CD4-positive, alpha-beta T cell (primary cell): ENCODE results near the gene MVB12A. TPM values are rescaled to one million over a fixed set of nuclear protein-coding genes. Genes with fewer than 3 reads are reported as not detected.

Source experiments
- ATAC-seq: fragments of 200-7000 bp; cut with Tn5 transposase; one replicate; pipeline ENCODE4 v1.10.0; 2022; ENCODE audit warnings: mild to moderate bottlenecking; ENCODE audit not compliant: poor library complexity
- CTCF ChIA-PET: fragments of 350-600 bp; sonication (Branson Sonifier 250); formaldehyde crosslinking; loops from one replicate; lab custom pipeline; 2021; ENCODE audit warnings: antibody characterized with exemption, inconsistent platforms; lab: Charles Lee
- POLR2A ChIA-PET: fragments of 350-600 bp; sonication (Branson Sonifier 250); formaldehyde crosslinking; loops from one replicate; lab custom pipeline; 2021; ENCODE audit warnings: antibody characterized with exemption, inconsistent platforms; lab: Charles Lee
- DNase-seq, 14 experiments: peaks; one replicate each; pipeline ENCODE4 v3.0.0-alpha.2; 2013 to 2020; ENCODE audit warnings: mixed read lengths in 2 of 14
- H3K27ac ChIP-seq, 2 donors: one replicate each; pipeline versions ENCODE4 v1.5.1 to v1.7.0; 2013; ENCODE audit warnings: low read length in 2 of 2, low read depth in 1 of 2, mild to moderate bottlenecking in 1 of 2
- H3K27me3 ChIP-seq, 2 experiments: 1 replicate in 1 of 2; 2 replicates in 1 of 2; pipeline versions ENCODE4 v1.6.1 to v1.7.0; 2013; ENCODE audit warnings: low read length in 2 of 2, control low read depth in 1 of 2, mild to moderate bottlenecking in 1 of 2, moderate library complexity in 1 of 2; ENCODE audit not compliant: insufficient read depth in 2 of 2, control insufficient read depth in 1 of 2
- H3K36me3 ChIP-seq: one replicate; pipeline ENCODE4 v1.6.1; 2013; ENCODE audit warnings: low read length, control low read depth; ENCODE audit not compliant: insufficient read depth
- H3K4me1 ChIP-seq: one replicate; pipeline ENCODE4 v1.6.1; 2013; ENCODE audit warnings: low read length, control low read depth; ENCODE audit not compliant: insufficient read depth
- H3K4me3 ChIP-seq: one replicate; pipeline ENCODE4 v1.5.1; 2013; ENCODE audit warnings: mild to moderate bottlenecking, low read length, moderate library complexity
- H3K9me3 ChIP-seq, 2 experiments: 1 replicate in 1 of 2; 2 replicates in 1 of 2; pipeline versions ENCODE4 v1.6.1 to v1.7.0; 2013; ENCODE audit warnings: low read length in 2 of 2, mild to moderate bottlenecking in 2 of 2, control low read depth in 1 of 2, moderate library complexity in 1 of 2; ENCODE audit not compliant: control insufficient read depth in 1 of 2, insufficient read depth in 1 of 2
- H3K27ac Mint-ChIP-seq: one replicate; pipeline ENCODE4 v1.8.0; 2020; ENCODE audit warnings: mixed read lengths
- H3K27me3 Mint-ChIP-seq: one replicate; pipeline ENCODE4 v1.8.0; 2021; ENCODE audit warnings: mixed read lengths
- H3K36me3 Mint-ChIP-seq: one replicate; pipeline ENCODE4 v1.8.0; 2021; ENCODE audit warnings: low read depth, mixed read lengths
- H3K4me1 Mint-ChIP-seq: one replicate; pipeline ENCODE4 v1.8.0; 2021; ENCODE audit warnings: low read depth, mixed read lengths
- H3K4me3 Mint-ChIP-seq: one replicate; pipeline ENCODE4 v1.8.0; 2020; ENCODE audit warnings: mild to moderate bottlenecking, mixed read lengths
- H3K9me3 Mint-ChIP-seq: one replicate; pipeline ENCODE4 v1.8.0; 2020; ENCODE audit warnings: mixed read lengths
- intact Hi-C, 2 experiments: fragments of 100-400 bp; cut with DNase I in 1 of 2; cut with micrococcal nuclease in 1 of 2; formaldehyde crosslinking; loops; one replicate each; pipeline versions ENCODE4 v1.15.1 to v1.9.0; 2023 to 2025; cut with DNase I, micrococcal nuclease
- total RNA-seq, 174 experiments: library from RNA in 2 of 174; stranded (reverse) in 2 of 174; gene quantifications; one replicate each; pipeline ENCODE4 v1.2.3 and lab custom pipeline; 2021 to 2026
- TF ChIP-seq, protein P1 (sequence below): fragments of 200-600 bp; IDR thresholded peaks from one replicate; pipeline ENCODE4 v1.8.0; 2022; ENCODE audit warnings: antibody characterized with exemption, mild to moderate bottlenecking

Gene MVB12A
- total RNA-seq, 2 experiments from 2014 or later, result 9.8 to 10.7 TPM

DNA sequence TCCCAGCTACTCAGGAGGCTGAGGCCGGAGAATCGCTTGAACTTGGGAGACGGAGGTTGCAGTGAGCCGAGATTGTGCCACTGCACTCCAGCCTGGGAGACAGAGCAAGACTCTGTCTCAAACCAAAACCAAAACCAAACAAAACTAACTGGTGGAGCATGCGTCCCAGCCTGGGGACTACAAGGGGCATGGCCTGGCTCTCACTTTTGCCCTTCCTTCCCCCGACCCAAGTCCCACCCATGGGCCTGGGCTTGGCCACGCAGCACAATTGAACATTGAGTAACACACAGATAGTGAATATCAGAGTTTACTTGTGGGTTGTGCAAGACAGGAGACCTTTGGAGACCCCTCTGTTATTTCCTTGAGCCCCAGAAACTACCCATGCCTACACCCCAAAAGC is 15.4 kb downstream of the MVB12A start:
- H3K9me3 Mint-ChIP-seq, result no peaks in the 10 kb centered on the region
- DNase-seq (no peak), ATAC-seq (no peak)
- Histone ChIP-seq H3K4me1 (no peaks in the 10 kb centered on the region), H3K4me3 (no peak overlapping the region), H3K27me3 (no peaks in the 10 kb centered on the region), H3K9me3 (peaks cover 0 to 9% of the 10 kb centered on the region in 2 experiments), H3K36me3 (no peaks in the 10 kb centered on the region), H3K27ac (no peak overlapping the region)
- intact Hi-C loops, result no loop called here
- no peaks in the 10 kb centered on the region for H3K27me3 Mint-ChIP-seq
- TF ChIP-seq, protein P1, sequence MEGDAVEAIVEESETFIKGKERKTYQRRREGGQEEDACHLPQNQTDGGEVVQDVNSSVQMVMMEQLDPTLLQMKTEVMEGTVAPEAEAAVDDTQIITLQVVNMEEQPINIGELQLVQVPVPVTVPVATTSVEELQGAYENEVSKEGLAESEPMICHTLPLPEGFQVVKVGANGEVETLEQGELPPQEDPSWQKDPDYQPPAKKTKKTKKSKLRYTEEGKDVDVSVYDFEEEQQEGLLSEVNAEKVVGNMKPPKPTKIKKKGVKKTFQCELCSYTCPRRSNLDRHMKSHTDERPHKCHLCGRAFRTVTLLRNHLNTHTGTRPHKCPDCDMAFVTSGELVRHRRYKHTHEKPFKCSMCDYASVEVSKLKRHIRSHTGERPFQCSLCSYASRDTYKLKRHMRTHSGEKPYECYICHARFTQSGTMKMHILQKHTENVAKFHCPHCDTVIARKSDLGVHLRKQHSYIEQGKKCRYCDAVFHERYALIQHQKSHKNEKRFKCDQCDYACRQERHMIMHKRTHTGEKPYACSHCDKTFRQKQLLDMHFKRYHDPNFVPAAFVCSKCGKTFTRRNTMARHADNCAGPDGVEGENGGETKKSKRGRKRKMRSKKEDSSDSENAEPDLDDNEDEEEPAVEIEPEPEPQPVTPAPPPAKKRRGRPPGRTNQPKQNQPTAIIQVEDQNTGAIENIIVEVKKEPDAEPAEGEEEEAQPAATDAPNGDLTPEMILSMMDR, result no peak
- H3K36me3 Mint-ChIP-seq, result no peaks in the 10 kb centered on the region
- ChIA-PET CTCF (no interaction called here), POLR2A (no interaction called here)
- no peaks in the 10 kb centered on the region for H3K4me1 Mint-ChIP-seq
- H3K4me3 Mint-ChIP-seq, result no peak overlapping the region
- no peak overlapping the region for H3K27ac Mint-ChIP-seq

DNA sequence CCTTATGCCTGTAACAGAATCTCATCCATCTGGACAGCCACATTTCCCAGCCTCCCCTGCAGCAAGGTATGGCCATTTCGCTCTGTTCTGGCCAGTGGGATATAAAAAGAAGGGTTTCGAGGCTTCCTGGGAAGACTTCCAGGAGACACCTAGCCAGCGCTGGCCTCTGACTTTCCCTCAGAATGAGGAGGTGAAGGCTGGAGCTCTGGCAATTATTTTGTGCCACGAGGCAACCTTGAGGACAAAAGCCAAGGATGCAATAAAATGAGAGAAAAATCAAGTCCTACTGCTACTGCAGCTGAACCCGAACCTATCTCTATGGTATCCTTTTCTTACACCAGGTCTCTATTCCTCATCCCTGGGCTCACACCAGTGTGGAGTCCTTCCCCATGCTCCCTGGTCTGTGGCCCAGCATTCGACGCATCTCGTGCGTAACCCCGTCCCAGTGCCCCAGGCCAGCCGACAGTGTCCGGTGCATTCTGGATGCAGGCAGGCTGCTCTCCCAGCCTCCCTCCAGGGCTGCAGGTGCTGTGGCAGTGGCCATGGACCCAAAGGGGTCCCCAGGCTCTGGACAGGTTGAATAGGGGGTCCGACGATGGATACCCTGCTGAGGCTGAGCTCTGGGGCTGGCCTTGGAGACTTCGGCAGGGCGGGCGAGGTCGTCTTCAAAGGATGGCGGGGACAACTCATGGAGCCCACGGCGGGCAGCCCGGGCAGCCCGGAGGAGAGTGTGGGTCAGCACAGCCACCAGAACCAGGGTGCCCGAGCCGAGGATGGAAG is 16.4 kb downstream of the MVB12A start:
- Histone ChIP-seq H3K4me1 (no peaks in the 10 kb centered on the region), H3K4me3 (no peak overlapping the region), H3K27ac (no peak overlapping the region), H3K36me3 (no peaks in the 10 kb centered on the region), H3K9me3 (peaks cover under 1 to 9% of the 10 kb centered on the region in 2 experiments), H3K27me3 (peaks cover 0 to 2% of the 10 kb centered on the region in 2 experiments)
- intact Hi-C loops, result no loop called here
- DNase-seq, result no peak
- H3K27me3 Mint-ChIP-seq, result no peaks in the 10 kb centered on the region
- no peak overlapping the region for H3K27ac Mint-ChIP-seq
- no peaks in the 10 kb centered on the region for H3K9me3 Mint-ChIP-seq
- no peaks in the 10 kb centered on the region for H3K36me3 Mint-ChIP-seq
- ChIA-PET POLR2A (no interaction called here), CTCF (no interaction called here)
- TF ChIP-seq, protein P1, result no peak
- no peak for ATAC-seq
- no peak overlapping the region for H3K4me3 Mint-ChIP-seq
- H3K4me1 Mint-ChIP-seq, result no peaks in the 10 kb centered on the region

DNA sequence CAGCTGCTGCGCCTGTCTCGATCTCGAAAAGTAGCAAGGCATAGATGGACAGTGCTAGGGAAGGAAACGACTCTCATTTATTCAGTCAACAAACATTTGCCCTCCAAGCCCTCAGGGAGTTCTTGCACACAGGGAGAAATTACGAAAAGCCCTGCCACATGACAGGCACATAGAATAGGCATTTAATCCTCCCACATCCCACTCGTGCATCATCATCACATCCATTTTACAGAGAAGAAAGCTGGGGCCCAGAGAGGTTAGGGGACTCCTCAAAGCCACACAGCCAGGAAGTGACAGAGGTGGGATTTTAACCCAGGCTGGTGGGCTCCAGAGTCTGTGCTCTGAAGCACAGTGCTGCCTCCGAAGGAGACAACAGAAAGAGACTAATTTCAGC is 17.0 kb downstream of the MVB12A start:
- DNase-seq (no peak), ATAC-seq (no peak)
- TF ChIP-seq, protein P1, result no peak
- H3K9me3 Mint-ChIP-seq, result no peaks in the 10 kb centered on the region
- intact Hi-C loops, result no loop called here
- H3K27me3 Mint-ChIP-seq, result no peaks in the 10 kb centered on the region
- H3K4me3 ChIP-seq, result no peak overlapping the region
- H3K36me3 Mint-ChIP-seq, result no peaks in the 10 kb centered on the region
- H3K27ac Mint-ChIP-seq, result no peak overlapping the region
- H3K36me3 ChIP-seq, result no peaks in the 10 kb centered on the region
- H3K4me1 Mint-ChIP-seq, result no peaks in the 10 kb centered on the region
- ChIA-PET POLR2A (no interaction called here), CTCF (no interaction called here)
- H3K27ac ChIP-seq, result no peak overlapping the region
- H3K4me1 ChIP-seq, result no peaks in the 10 kb centered on the region
- H3K9me3 ChIP-seq, result peaks cover 4 to 9% of the 10 kb centered on the region in 2 experiments
- H3K27me3 ChIP-seq, result peaks cover 0 to 2% of the 10 kb centered on the region in 2 experiments
- H3K4me3 Mint-ChIP-seq, result no peak overlapping the region
